GM18868 (cell line): ENCODE results near the gene QPCT.
"Not testable (repeated sequence)": the region's sequence is repeated elsewhere in the genome, so short reads cannot be mapped to it uniquely, and the experiment has no call there.

Experiments used
- ATAC-seq: cut with Tn5 transposase; IDR thresholded peaks from one replicate; pipeline ENCODE4 v1.9.1; 2021; ENCODE audit warnings: mild to moderate bottlenecking, moderate library complexity; ENCODE audit not compliant: unreplicated experiment

The QPCT gene

DNA sequence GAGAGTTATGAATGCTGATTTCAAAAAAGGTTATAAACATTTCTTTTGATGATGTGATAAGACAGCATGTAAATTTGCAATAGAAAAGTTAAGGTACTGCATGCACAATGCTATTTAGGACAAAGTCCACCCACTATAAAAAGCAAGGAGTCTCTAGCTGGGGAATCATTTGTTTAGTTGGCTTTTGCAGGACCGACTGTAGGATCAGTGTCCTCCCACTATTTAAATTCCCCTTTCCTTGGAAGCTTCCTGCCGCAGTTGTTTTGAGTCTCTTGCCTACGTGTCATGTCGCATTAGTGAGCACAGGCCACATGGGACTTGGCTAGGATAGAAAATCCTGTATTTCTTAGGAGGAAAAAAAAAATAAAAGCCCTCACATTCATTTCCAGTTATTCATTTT lies 13.1 kb downstream of the QPCT start:
- ATAC-seq, result no peak

DNA sequence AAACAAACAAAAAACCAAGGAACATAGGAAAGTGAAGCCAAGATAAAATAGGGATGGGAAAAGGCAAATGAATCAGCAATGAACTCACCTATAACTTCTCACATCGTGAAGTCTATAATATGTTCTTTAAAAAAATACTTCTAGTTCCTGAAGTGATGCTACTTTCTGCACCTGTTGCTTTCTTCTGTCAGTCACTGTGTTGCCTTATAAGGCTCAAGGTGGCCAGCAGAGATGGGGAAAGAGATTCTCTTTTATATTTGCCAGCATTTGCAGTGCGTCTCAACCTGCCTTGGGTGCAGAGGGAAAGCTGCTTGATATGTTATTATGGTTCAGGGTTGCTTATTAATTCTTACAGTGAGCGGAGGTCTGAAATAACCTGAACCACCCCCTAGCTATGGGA lies 14.0 kb downstream of the QPCT start:
- ATAC-seq, result no peak

DNA sequence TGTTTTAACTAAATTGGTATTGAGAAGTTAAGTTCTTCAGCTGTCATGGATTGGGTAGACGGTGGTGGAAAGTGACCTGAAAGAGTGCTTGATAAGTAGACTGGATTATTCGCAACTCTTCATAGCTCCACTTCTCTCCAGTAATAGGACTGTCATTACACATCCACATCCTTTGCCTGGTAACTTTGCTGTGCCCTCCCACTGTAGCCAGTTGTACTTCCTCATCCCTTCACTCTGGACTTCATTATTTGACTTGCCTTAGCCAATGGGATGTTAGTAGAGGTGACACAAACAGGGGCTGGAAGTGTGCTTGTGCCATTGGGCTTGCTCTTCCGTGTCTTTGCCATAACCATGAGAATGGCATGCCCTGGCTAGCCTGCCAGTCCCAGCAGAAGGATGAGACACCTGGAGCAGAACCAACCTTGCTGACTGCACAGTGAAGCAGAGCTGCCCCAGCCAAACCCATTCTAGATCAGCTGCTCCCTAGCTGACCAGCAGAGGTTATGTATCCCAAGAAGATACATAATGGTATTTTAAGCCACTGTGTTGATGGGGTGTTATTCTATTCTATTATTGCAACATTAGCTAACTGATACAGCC lies 16.9 kb downstream of the QPCT start:
- no peak for ATAC-seq

DNA sequence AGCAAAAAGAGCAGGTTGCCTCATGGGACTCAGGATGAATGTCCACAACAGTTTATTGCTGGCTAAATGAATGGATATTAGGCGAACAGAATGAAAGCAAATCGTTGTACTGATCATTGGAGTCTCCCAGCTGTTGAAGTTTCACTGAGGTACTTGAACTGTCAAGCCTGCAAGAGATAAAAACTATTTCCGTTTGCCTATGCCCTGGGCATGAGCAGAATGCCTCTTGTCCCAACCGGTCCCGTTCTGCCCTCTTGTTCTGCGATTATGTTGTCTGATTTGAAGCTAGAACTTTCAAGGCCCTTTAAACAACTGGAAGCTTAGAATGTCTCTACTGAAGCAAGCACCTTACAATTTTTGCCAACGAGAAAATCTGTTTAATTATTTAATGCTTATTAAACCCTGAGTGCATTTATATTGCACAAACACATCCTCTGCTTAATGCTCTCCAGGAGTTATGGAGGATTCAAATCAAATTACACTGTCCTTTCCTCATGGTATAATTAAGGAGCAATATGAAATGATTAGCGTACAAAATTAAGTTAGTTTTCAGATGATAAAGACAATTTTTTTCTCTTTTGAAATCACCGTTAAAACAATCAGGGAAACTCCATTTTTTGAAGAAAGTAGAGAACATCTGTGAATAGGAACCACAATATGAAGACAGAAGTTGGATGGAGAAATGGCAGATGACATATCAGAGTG lies 17.7 kb downstream of the QPCT start:
- ATAC-seq, result no peak

DNA sequence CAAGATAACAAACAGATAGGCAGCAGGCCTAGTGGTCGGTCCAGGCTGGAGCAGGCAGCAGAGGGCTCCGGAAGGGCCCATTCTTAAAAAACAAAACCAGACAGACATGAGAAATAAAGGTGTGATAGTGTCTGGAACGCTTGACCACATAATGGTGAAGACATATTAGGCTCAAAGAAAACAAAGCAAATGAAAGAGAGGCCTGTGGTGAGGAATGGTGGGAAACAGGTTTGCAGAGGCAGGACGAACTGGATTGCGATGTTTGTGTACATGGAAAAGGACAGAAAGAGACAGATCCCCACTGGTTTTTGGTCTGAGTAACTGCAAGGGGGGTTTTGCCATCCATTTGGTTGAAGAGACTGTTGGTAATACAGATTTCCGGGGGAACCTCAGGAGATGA lies 19.9 kb downstream of the QPCT start:
- ATAC-seq, result no peak

DNA sequence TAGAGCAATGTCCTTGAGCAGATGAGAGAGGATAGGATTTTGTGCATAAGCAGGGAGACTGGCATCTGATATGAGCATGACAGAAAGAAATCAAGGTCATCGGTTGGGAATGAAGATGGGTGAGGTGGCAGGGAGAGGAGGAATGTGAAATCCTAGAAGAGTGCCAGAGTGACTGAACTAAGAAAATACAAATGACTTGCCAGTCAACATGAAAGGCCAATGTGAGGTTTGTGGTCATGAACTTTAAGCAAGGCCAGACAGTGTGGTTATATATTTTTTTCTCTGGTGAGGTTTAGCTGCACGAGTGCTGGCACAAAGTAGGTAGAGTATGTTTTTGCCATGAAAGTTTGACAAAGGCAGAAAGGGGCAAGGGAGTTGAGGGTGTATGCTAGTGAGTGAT lies 21.2 kb downstream of the QPCT start:
- peak; percentile 59 for ATAC-seq

DNA sequence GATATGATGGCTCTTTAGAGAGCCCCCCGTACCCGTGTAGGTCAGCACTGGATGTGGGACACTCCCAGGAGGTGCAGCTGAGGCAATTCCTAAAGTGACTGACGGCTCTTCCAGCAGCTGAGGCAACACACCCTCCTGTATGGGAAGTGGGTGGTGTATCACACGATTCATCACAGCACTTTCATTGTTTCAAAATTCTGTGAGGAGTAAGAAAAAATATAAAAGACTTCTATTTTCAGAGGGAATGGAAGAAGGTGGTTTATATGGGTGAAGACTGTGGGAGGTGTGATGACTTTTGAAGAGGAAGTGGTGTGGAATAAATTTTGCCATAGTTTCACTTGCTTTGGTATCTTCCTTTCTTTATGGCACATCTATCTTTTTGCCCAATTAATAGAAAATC lies 22.3 kb downstream of the QPCT start:
- no peak for ATAC-seq

DNA sequence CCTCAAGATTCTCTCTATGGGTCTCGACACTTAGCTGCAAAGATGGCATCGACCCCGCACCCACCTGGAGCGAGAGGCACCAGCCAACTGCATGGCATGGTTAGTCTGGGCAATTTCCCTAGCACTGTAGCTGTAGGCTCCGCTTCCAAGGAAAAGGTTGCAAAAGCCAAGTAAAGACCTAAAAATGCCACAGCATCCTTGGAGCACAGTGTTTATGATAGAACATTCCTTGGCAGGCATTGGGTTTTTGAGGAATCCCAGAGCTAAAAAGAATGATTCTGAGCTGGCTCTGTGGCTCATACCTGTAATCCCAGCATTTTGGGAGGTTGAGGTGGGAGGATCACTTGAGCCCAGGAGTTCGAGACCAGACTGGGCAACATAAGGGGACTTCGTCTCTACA lies 22.9 kb downstream of the QPCT start:
- ATAC-seq, result no peak

DNA sequence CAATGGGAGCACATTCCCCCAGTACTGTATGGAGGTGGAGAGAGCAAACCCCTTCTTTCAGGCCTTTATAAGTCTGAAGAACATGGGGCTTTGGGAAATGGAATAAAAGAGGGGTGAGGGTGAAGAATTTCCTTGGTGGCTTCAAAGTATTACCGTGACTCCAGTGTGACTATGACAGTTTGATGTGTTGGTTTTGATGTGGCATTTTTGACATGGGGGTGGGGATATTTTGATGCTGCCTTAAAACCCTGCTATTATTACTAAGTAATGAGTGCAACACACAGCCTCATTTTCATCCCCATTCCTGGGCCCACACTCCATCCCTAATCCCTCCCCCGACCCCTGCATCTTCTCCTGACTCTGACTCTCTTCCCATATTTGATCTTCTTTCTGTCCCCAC lies 23.6 kb downstream of the QPCT start:
- ATAC-seq, result no peak

DNA sequence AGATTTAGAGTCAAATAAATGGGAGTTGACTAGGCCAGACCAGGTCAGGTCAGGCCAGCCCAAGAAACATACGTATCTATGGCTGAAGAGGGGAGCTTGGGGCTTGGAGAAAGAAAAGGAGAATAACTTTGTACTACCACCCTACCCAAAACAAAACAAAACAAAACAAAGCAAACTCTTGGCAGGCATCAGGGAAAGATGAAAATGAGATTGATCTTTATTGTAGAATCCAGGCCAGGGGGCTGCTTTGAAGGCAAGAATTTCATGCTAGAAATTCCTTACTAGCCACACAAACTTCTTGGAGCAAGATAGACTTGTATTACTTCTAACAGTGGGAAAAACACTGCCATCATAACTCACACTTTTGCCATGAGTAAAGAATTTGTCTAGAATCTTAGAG lies 26.2 kb downstream of the QPCT start:
- ATAC-seq, result no peak

DNA sequence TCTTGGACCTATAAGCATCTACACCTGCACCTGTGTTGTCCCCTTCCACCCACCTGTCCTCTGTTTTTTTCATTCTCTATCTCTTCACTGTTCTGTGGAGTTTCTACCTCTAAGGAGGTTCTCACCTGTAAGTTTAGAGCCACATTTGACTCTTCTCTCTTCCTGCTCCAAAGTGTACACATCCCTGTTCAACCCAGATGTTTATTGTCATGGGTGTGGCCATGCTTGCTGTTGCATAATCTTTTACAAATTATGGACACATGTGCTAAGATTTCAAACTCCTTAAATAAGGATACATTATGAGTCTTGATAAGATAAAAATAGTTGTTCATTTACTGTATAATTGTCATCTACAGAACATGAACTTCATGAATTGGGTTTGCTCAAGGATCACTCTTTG lies 27.6 kb downstream of the QPCT start:
- ATAC-seq, result no peak

DNA sequence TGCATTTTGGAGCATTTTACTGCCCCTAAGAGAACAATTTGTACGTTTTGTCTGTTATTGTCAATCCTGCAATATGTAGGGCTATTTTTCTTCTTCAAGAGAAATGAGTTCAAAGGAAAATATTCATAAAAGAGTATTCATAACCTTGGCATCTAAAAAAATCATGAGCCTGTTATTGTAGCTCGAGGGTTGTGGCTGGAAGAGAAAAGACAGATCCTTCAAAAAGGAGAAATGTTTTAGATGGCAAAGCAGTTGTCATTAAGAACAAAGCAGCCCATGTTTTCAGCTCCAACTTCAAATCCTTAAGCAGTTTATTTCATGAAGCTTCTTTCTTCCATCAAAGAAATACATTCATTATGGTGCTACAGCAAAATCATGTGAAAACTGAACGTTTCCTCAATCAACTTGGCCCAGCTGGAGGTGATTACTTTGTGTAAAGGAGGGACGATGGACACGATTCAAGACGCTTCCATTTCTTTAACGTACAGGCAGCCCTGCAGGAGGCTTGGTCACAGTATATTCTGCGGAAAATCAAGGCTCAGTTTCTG lies 31.4 kb downstream of the QPCT start:
- ATAC-seq, result peak; percentile 17

DNA sequence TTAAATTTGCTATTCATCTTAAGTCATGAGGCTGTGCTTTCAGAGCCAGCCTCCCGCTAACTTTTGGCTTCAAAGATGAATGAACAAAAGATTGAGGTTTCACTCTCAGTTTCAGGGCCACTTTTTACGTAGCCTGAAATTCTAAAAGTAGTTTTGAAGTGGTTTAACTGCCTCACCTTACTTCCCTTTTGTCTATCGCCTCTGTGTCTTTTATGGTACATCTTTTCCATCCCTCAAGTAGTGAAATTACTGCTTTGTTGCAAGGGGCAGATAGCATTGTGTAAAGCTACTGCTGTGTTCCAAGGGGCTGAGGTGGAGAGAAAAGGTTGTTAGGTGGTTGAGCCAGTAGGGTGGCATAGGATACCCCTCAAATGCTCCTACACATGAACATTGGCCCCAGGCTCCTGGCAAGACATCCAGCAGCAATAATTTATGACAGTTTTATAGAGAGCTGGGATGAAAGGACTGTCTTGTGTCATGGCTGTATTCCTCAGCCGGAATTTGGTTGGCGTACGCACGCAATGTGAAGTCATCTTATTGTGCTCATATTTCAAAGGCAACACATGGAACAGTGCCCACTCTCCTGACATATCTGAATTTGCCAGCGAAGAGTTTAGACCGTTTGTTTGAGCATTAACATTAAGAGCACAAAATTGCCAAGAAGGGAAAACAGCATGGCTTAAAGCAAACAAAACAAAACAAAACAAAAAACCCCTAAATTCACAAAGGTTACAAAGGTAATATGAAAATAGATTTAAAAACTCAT lies 32.2 kb downstream of the QPCT start:
- peak; percentile 92 for ATAC-seq

DNA sequence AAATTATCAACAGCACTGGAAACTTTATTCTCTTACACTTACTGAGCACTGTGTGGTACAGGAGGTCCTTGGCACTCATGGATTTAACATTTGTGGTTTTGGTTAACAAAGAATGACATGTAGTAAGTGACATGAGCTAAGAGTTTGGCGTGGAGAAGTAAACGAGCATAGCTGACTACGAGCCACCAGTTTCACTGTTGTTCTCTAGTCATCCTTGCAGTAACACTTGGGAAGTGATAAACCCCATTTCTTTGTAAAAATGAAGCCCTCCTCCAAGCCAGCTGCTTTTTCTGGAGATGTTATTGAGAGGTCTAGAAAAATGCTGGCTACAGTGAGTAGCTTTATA lies 32.7 kb downstream of the QPCT start:
- ATAC-seq, result no peak

DNA sequence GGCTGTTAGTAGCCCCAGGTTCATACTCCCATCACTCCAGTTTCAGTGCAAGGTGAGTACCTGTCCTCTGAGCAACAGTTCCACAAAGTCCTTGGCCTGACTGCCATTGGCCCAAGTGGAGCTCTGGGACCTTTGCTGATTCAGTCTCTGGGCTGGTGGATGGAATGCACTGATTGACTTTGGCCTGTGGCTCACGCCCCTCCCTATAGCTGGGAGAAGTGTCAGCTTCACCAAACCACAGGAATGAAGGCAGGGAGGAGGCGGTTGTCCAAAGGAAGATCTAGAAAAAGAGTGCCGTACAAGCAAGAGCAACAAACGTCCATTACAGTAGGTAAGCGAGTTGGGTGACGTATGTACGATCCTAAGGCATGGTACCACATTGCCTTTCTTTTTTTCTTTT lies 34.0 kb downstream of the QPCT start:
- no peak for ATAC-seq

DNA sequence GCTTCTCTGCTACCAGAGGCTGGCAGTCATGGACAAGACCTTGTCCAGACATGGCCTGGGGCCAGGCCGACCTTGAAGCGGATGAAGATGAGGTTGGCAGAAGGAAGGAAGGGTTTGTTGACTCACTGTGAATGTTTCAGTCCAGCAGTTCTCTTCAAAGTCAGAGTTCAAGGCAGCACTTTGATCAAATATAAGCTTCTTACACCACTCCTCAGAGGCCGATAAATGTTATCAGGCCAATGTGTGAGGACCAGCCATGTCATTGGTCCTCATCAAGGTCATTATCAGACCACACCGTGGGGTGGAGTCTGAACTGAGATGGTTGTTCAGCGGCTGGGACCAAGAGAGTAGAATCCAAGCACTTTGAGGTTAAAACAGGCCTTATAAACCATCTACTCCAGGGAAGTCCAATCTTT lies 35.5 kb downstream of the QPCT start:
- no peak for ATAC-seq

DNA sequence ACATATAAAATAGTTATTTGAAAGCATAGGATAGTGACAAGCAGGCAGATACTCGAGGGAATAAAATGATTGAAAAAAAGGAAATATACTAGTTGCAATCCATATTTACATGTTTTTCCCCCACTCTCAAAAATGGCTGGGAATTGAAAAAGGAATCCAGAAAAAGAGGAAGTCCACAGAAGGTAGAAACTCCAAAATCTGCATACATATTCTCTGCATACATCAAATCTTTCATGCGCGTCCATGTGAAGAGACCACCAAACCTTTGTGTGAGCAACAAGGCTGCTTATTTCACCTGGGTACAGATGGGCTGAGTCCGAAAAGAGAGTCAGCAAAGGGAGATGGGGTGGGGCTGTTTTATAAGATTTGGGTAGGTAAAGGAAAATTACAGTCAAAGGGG lies 36.4 kb downstream of the QPCT start:
- ATAC-seq, result not testable (repeated sequence)

DNA sequence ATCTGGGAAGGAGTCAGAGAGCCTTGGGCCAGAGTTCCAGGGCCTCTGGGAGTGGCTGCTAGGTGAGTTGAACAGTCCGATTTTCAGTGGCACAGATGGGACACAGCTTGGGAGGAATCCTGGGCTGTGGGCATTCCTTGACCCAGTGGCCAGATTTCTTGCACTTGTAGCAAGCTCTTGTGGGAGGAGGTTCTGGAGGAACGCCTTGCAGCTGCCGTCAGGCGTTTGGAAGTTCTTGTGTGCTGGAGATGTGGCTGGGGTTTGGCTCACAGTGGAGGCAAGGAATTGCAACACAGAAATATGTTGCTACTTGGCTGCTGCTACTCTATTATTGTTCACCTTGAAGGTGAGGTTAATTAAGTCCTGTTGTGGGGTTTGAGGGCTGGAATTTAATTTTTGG lies 39.8 kb downstream of the QPCT start:
- ATAC-seq, result not testable (repeated sequence)

DNA sequence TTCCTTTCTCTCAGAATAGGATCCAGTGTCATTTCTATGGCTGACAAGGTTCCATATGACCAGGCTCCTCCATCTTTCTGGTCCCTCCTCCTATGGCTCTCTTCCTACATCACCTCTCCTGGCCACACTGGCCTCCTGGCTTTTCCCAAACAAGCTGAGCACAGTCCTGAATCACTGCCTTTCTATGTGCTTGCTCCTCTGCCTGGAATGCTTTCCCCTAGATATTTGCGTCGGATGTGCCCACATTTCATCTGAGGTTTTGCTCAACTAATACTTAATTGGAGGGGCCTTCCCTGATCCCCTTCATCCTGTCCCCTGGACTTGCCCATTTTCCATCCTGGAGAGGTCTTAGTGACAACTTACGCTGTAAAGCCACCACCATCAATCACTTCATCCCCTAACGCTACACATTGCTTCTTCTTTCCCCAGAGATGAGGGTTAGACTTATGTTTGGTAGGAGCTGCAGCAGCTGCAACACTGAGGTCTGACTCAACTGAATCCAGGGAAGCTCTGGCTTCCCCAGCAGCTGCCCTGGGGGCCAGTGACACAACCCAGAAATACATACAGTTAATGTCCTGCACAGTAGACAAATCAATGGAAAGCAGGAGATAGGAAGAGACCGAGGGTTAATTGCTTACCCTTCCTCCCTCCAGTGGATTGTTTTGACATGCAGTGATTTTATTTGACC lies 42.9 kb downstream of the QPCT start:
- no peak for ATAC-seq

DNA sequence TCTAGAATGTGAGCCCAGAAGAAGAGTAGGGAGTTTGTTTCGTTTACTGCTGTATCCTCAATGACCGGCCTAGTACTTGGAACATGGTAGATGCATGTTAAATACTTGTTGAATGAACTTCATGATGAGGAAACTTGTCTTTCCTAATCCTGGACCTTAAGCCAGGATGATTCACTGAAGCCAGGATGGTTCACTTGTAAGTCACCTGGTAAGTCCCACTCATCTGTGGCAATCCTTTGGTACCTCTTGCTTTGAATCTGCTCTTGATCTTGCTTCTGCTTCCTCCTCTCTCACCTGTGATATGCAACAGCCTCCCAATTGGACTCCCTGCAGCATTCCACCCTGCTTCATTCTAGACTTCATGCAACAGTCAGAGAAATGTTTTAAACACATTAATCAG lies 43.6 kb downstream of the QPCT start:
- no peak for ATAC-seq

DNA sequence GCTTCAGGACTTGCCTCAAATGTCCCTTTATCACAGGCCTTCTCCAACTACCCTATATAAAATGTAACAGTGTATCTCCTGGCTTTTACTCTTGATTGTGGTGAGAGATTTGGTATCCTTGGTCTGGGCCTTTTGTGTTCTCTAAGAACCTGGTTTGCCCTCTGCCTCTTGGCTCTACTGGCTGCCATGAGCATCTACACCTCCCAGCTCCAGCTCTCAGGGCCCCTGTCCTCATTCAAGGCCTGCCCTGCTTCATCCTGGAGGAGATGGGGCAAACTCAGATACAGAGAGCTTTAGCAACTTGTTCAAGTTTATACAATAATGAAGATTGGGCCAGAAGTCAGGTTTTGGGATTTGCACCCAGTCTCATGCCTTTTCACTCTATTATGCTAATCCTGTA lies 45.0 kb downstream of the QPCT start:
- ATAC-seq, result no peak
